HCT116 (cell line): ENCODE measurements around the gene MOB3B. TPM values are rescaled to one million over a fixed set of nuclear protein-coding genes. Genes with fewer than 3 reads are reported as not detected.

Source experiments
- ATAC-seq: fragments of 200-7000 bp; cut with Tn5 transposase; 2 replicates; pipeline ENCODE4 v1.9.1; 2020; ENCODE audit warnings: mild to moderate bottlenecking, moderate library complexity
- BruUV-seq: library from RNA; stranded (reverse); fragments of 400-500 nt; replicated peaks from 2 replicates; lab custom pipeline; 2021; lab: Mats Ljungman, UMichigan
- CTCF ChIA-PET: fragments of 300-600 bp; sonication (Branson Sonifier 250); formaldehyde crosslinking; loops from one replicate; lab custom pipeline; 2021; ENCODE audit warnings: antibody characterized with exemption; lab: Charles Lee
- POLR2A ChIA-PET: fragments of 300-600, 350-600 bp; sonication (Branson Sonifier 250); formaldehyde crosslinking; loops from one replicate; lab custom pipeline; 2021; ENCODE audit warnings: antibody characterized with exemption; lab: Charles Lee
- RAD21 ChIA-PET, 2 experiments: fragments of 300-600 bp; sonication (Branson Sonifier 250); formaldehyde crosslinking; loops; one replicate each; lab custom pipeline; 2023; ENCODE audit warnings: low total read pairs in 2 of 2; ENCODE audit not compliant: uncharacterized antibody in 2 of 2, unreplicated experiment in 2 of 2, low non-redundant PET in 1 of 2; lab: Charles Lee
- DNase-seq: peaks from one replicate; pipeline ENCODE4 v3.0.0-alpha.2; 2010; ENCODE audit warnings: low read depth, low spot score
- H2AFZ ChIP-seq: fragments of 200-600 bp; shearing (Covaris generic), sonication (generic); 2 replicates; pipeline ENCODE4 v1.6.1; 2017; ENCODE audit warnings: low read depth, mixed run types, mixed read lengths, antibody characterized with exemption, low read length; ENCODE audit not compliant: poor library complexity, severe bottlenecking
- H3K27ac ChIP-seq: 2 replicates; pipeline ENCODE4 v1.5.1; 2012; ENCODE audit warnings: low read depth, low read length
- H3K27me3 ChIP-seq: fragments of 200-600 bp; sonication (generic); 2 replicates; pipeline ENCODE4 v1.6.1; 2016; ENCODE audit warnings: mixed run types, low read length, mixed read lengths; ENCODE audit not compliant: insufficient read depth
- H3K36me3 ChIP-seq, 2 experiments: fragments of 200-500 bp in 1 of 2; fragments of 200-600 bp in 1 of 2; sonication (Bioruptor generic) in 1 of 2; sonication (generic) in 1 of 2; 2 replicates each; pipeline versions ENCODE4 v1.5.1 to v1.6.1; 2014 to 2016; ENCODE audit warnings: low read length in 2 of 2, inconsistent platforms in 1 of 2, mixed read lengths in 1 of 2, mixed run types in 1 of 2; ENCODE audit not compliant: insufficient read depth in 2 of 2, control insufficient read depth in 1 of 2
- H3K4me1 ChIP-seq, 2 experiments: fragments of 200-600 bp in 1 of 2; sonication (generic) in 1 of 2; 2 replicates each; pipeline versions ENCODE4 v1.5.1 to v1.6.1; 2012 to 2017; ENCODE audit warnings: low read length in 2 of 2, inconsistent platforms in 1 of 2, mild to moderate bottlenecking in 1 of 2, mixed read lengths in 1 of 2, mixed run types in 1 of 2, moderate library complexity in 1 of 2; ENCODE audit not compliant: insufficient read depth in 2 of 2, control insufficient read depth in 1 of 2
- H3K4me2 ChIP-seq: fragments of 200-600 bp; sonication (generic); 2 replicates; pipeline ENCODE4 v1.6.1; 2017; ENCODE audit warnings: mixed run types, low read length, mixed read lengths
- H3K4me3 ChIP-seq, 2 experiments: fragments of 200-600 bp in 1 of 2; sonication (generic) in 1 of 2; replicated peaks in 1 of 2; 2 replicates each; pipeline ENCODE4 v1.5.1; 2011 to 2016; ENCODE audit warnings: low read length in 2 of 2, control low read depth in 1 of 2, low read depth in 1 of 2, mild to moderate bottlenecking in 1 of 2, mixed read lengths in 1 of 2, mixed run types in 1 of 2
- H3K79me2 ChIP-seq: fragments of 200-600 bp; sonication (generic); 2 replicates; pipeline ENCODE4 v1.6.1; 2017; ENCODE audit warnings: mild to moderate bottlenecking, mixed run types, low read length, moderate library complexity, mixed read lengths; ENCODE audit not compliant: insufficient read depth
- H3K9ac ChIP-seq: fragments of 200-600 bp; sonication (generic); 2 replicates; pipeline ENCODE4 v1.6.1; 2016; ENCODE audit warnings: low read length, mixed read lengths
- H3K9me2 ChIP-seq: fragments of 200-600 bp; sonication (generic), shearing (Covaris generic); 2 replicates; pipeline ENCODE4 v1.6.1; 2017; ENCODE audit warnings: mixed run types, mild to moderate bottlenecking, moderate library complexity; ENCODE audit not compliant: insufficient read depth
- H3K9me3 ChIP-seq, 2 experiments: fragments of 200-500 bp in 1 of 2; fragments of 200-600 bp in 1 of 2; sonication (Bioruptor generic) in 1 of 2; sonication (generic) in 1 of 2; 2 replicates each; pipeline ENCODE4 v1.6.1; 2014 to 2017; ENCODE audit warnings: low read length in 2 of 2, mixed read lengths in 2 of 2, inconsistent platforms in 1 of 2, low read depth in 1 of 2, mild to moderate bottlenecking in 1 of 2, mixed run types in 1 of 2, moderate library complexity in 1 of 2; ENCODE audit not compliant: control insufficient read depth in 1 of 2, insufficient read depth in 1 of 2
- H4K20me1 ChIP-seq: fragments of 200-600 bp; sonication (generic), shearing (Covaris generic); 2 replicates; pipeline ENCODE4 v1.6.1; 2017; ENCODE audit warnings: mixed run types, mild to moderate bottlenecking, moderate library complexity; ENCODE audit not compliant: insufficient read depth
- ELF1 ChIP-seq: IDR thresholded peaks from 2 replicates; pipeline ENCODE4 v1.6.1; 2012; ENCODE audit warnings: low read depth, borderline replicate concordance
- EZH2phosphoT487 ChIP-seq: fragments of 200-600 bp; IDR thresholded peaks from 2 replicates; pipeline ENCODE4 v1.6.1; 2018; ENCODE audit warnings: antibody characterized with exemption, borderline replicate concordance
- FOSL1 ChIP-seq: IDR thresholded peaks from 2 replicates; pipeline ENCODE4 v1.6.1; 2012; ENCODE audit warnings: low read depth
- POLR2AphosphoS5 ChIP-seq: IDR thresholded peaks from 2 replicates; pipeline ENCODE4 v1.6.1; 2011; ENCODE audit warnings: mild to moderate bottlenecking, low read depth, low read length, moderate library complexity
- SP1 ChIP-seq: IDR thresholded peaks from 2 replicates; pipeline ENCODE4 v1.6.1; 2012; ENCODE audit warnings: low read depth
- SRF ChIP-seq: IDR thresholded peaks from 2 replicates; pipeline ENCODE4 v1.6.1; 2012; ENCODE audit warnings: low read depth
- TCF7L2 ChIP-seq: IDR thresholded peaks from 2 replicates; pipeline ENCODE4 v1.7.0; 2011; ENCODE audit warnings: borderline replicate concordance, inconsistent platforms; ENCODE audit not compliant: insufficient read depth, insufficient read length; ENCODE audit errors: extremely low read depth
- YY1 ChIP-seq: IDR thresholded peaks from 2 replicates; pipeline ENCODE4 v1.6.1; 2011; ENCODE audit warnings: low read length, low read depth, moderate library complexity, mild to moderate bottlenecking; ENCODE audit not compliant: insufficient replicate concordance; ENCODE audit errors: extremely low read depth
- ZFX ChIP-seq: fragments of 450-650 bp; IDR thresholded peaks from 2 replicates; pipeline ENCODE4 v1.6.1; 2017
- ZNF274 ChIP-seq: fragments of 200-500 bp; sonication (Bioruptor generic); IDR thresholded peaks from 2 replicates; pipeline ENCODE4 v1.6.1; 2014; ENCODE audit warnings: mild to moderate bottlenecking, low read depth, low read length, inconsistent platforms
- intact Hi-C: fragments of 100-400 bp; cut with micrococcal nuclease; formaldehyde crosslinking; loops from 2 replicates; pipeline ENCODE4 v1.10.0; 2022
- total RNA-seq: library from RNA; stranded (reverse); gene quantifications from one replicate; pipeline ENCODE4 v1.2.1, GENCODE V29; 2021; ENCODE audit not compliant: unreplicated experiment
- TF ChIP-seq, protein P1 (sequence below): IDR thresholded peaks from 2 replicates; pipeline ENCODE4 v1.6.1; 2011; ENCODE audit warnings: mild to moderate bottlenecking, low read length, moderate library complexity; ENCODE audit not compliant: insufficient replicate concordance; ENCODE audit errors: extremely low read depth
- TF ChIP-seq, protein P2 (sequence below): IDR thresholded peaks from 2 replicates; pipeline ENCODE4 v1.6.1; 2012
- TF ChIP-seq, protein P3 (sequence below): IDR thresholded peaks from 2 replicates; pipeline ENCODE4 v1.6.1; 2012

The MOB3B gene
- total RNA-seq, 1 experiment from 2014 or later: 1.2 TPM

- H3K4me3 ChIP-seq: peak overlapping the region; percentile 62 to 86
- H3K4me2 ChIP-seq: peak overlapping the region; percentile 84
- no peaks in the 10 kb centered on the region for H4K20me1 ChIP-seq
- H3K36me3 ChIP-seq: no peaks in the 10 kb centered on the region
- peak overlapping the region; percentile 45; the same call in 1 of the 2 replicates for H3K27ac ChIP-seq
- no peaks in the 10 kb centered on the region for H3K27me3 ChIP-seq
- TF ChIP-seq, protein P1, sequence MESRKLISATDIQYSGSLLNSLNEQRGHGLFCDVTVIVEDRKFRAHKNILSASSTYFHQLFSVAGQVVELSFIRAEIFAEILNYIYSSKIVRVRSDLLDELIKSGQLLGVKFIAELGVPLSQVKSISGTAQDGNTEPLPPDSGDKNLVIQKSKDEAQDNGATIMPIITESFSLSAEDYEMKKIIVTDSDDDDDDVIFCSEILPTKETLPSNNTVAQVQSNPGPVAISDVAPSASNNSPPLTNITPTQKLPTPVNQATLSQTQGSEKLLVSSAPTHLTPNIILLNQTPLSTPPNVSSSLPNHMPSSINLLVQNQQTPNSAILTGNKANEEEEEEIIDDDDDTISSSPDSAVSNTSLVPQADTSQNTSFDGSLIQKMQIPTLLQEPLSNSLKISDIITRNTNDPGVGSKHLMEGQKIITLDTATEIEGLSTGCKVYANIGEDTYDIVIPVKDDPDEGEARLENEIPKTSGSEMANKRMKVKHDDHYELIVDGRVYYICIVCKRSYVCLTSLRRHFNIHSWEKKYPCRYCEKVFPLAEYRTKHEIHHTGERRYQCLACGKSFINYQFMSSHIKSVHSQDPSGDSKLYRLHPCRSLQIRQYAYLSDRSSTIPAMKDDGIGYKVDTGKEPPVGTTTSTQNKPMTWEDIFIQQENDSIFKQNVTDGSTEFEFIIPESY: no peak
- TF ChIP-seq YY1: no peak
- RAD21 ChIA-PET: no interaction called here
- intact Hi-C loops: no loop called here
- no peaks in the 10 kb centered on the region for H3K9me3 ChIP-seq
- H3K9me2 ChIP-seq: no peaks in the 10 kb centered on the region
- H2AFZ ChIP-seq: no peak overlapping the region
- CTCF ChIA-PET: no interaction called here
- H3K4me1 ChIP-seq: peaks cover 6 to 19% of the 10 kb centered on the region in 2 experiments
- ATAC-seq (peak; percentile 1; the same call in 1 of the 2 replicates), DNase-seq (no peak)
- no peaks in the 10 kb centered on the region for H3K79me2 ChIP-seq
- BruUV-seq: TSS peak; percentile 67
- peak overlapping the region; percentile 82 for H3K9ac ChIP-seq
- POLR2A ChIA-PET: interaction anchor here (1.0 kb wide), 1 partner anchor 13 kb away, joined by 3 read pairs; no protein-coding TSS in a partner anchor
Observed at GRCh38 chr9:27572566-27572917, 42.9 kb upstream of the MOB3B start.

DNA sequence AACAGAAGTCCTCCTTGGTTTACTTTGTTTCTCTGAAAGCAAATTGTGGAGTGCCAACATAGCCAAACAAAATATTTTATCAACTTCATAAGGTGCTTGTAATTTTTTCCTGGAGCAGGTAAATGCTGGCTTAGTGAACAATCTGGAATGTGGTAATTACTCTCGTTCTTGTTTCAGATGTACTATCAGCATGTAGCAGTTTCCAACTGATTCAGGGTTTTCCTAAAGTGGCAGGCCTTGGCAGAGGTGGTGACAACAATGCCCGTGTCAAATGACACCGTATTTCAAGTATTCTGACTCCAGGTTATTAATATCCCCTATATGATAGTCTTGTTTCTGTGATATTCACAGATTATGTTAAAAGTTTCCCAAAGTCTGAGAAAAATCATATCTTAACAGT lies 42.4 kb upstream of the MOB3B start:
- H3K4me3 ChIP-seq: peak overlapping the region; percentile 62 to 86; a peak in 3 of 4 replicates
- H3K79me2 ChIP-seq: no peaks in the 10 kb centered on the region
- H4K20me1 ChIP-seq: no peaks in the 10 kb centered on the region
- ChIA-PET POLR2A (no interaction called here), RAD21 (no interaction called here), CTCF (no interaction called here)
- H3K27me3 ChIP-seq: no peaks in the 10 kb centered on the region
- H3K4me1 ChIP-seq: peaks cover 6 to 19% of the 10 kb centered on the region in 2 experiments
- ATAC-seq (no peak), DNase-seq (no peak)
- peak overlapping the region; percentile 84 for H3K4me2 ChIP-seq
- no peaks in the 10 kb centered on the region for H3K9me3 ChIP-seq
- no peak overlapping the region for H2AFZ ChIP-seq
- H3K27ac ChIP-seq: no peak overlapping the region
- H3K9me2 ChIP-seq: no peaks in the 10 kb centered on the region
- no peaks in the 10 kb centered on the region for H3K36me3 ChIP-seq
- TF ChIP-seq, protein P2, sequence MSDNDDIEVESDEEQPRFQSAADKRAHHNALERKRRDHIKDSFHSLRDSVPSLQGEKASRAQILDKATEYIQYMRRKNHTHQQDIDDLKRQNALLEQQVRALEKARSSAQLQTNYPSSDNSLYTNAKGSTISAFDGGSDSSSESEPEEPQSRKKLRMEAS: no peak
- no peak for TF ChIP-seq YY1
- TF ChIP-seq ZFX: no peak
- no peak for TF ChIP-seq EZH2phosphoT487
- no peak for TF ChIP-seq POLR2AphosphoS5
- TF ChIP-seq ELF1: no peak
- TF ChIP-seq ZNF274: no peak
- TF ChIP-seq SRF: no peak
- TF ChIP-seq, protein P3, sequence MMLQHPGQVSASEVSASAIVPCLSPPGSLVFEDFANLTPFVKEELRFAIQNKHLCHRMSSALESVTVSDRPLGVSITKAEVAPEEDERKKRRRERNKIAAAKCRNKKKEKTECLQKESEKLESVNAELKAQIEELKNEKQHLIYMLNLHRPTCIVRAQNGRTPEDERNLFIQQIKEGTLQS: no peak
- no peak for TF ChIP-seq TCF7L2
- TF ChIP-seq SP1: no peak
- no peak for TF ChIP-seq FOSL1
- intact Hi-C loops: no loop called here
- peak overlapping the region; percentile 82 for H3K9ac ChIP-seq
- no TSS peak for BruUV-seq
